IMR-90 (cell line): ENCODE data around the gene IDH3B. TPM values are rescaled to one million over a fixed set of nuclear protein-coding genes. Genes with fewer than 3 reads are reported as not detected.

Experiments
- ATAC-seq: fragments of 200-7000 bp; cut with Tn5 transposase; 2 replicates; pipeline ENCODE4 v1.9.1; 2020; ENCODE audit warnings: low read depth, mild to moderate bottlenecking, moderate library complexity
- BruUV-seq: library from RNA; stranded (reverse); fragments of 400-500 nt; replicated peaks from 2 replicates; lab custom pipeline; 2021; lab: Mats Ljungman, UMichigan
- CTCF ChIA-PET: fragments of 300-600 bp; formaldehyde crosslinking; extraction: SDS; loops from one replicate; lab custom pipeline; 2021; ENCODE audit warnings: antibody characterized with exemption; lab: Yijun Ruan, JAX
- POLR2A ChIA-PET: fragments of 300-600 bp; sonication (Branson Sonifier 250); formaldehyde crosslinking; loops from one replicate; lab custom pipeline; 2022; ENCODE audit warnings: antibody characterized with exemption; ENCODE audit not compliant: unreplicated experiment; lab: Charles Lee
- DNase-seq: peaks from one replicate; pipeline ENCODE4 v3.0.0; 2013
- H2AFZ ChIP-seq: replicated peaks from 2 replicates; pipeline ENCODE3; 2013; ENCODE audit warnings: low read length, mild to moderate bottlenecking; ENCODE audit not compliant: poor library complexity
- H2AK5ac ChIP-seq: 2 replicates; pipeline ENCODE4 v1.6.1; 2013; ENCODE audit warnings: low read depth, low read length, inconsistent platforms
- H2AK9ac ChIP-seq: replicated peaks from 2 replicates; pipeline ENCODE3; 2013; ENCODE audit warnings: mild to moderate bottlenecking, low read depth, low read length, moderate library complexity; ENCODE audit not compliant: poor library complexity
- H2BK120ac ChIP-seq: 2 replicates; pipeline ENCODE4 v1.6.1; 2013; ENCODE audit warnings: low read depth, low read length, inconsistent platforms
- H2BK15ac ChIP-seq: 3 replicates; pipeline ENCODE4 v1.6.1; 2013; ENCODE audit warnings: low read depth, low read length, inconsistent platforms
- H2BK20ac ChIP-seq: 2 replicates; pipeline ENCODE4 v1.6.1; 2013; ENCODE audit warnings: low read depth, mild to moderate bottlenecking, inconsistent platforms, low read length, moderate library complexity
- H2BK5ac ChIP-seq: 2 replicates; pipeline ENCODE4 v1.6.1; 2013; ENCODE audit warnings: mild to moderate bottlenecking, low read depth, low read length, inconsistent platforms; ENCODE audit not compliant: poor library complexity, severe bottlenecking
- H3K14ac ChIP-seq: replicated peaks from 2 replicates; pipeline ENCODE4 v1.6.1; 2013; ENCODE audit warnings: low read depth, low read length, inconsistent platforms
- H3K18ac ChIP-seq: 2 replicates; pipeline ENCODE4 v1.6.1; 2013; ENCODE audit warnings: low read depth, low read length, control low read depth
- H3K23ac ChIP-seq: 2 replicates; pipeline ENCODE4 v1.6.1; 2013; ENCODE audit warnings: low read depth, low read length, inconsistent platforms
- H3K27ac ChIP-seq: 2 replicates; pipeline ENCODE4 v1.5.1; 2013; ENCODE audit warnings: mild to moderate bottlenecking, control low read depth, low read length; ENCODE audit not compliant: insufficient read depth
- H3K27me3 ChIP-seq: 2 replicates; pipeline ENCODE4 v1.6.1; 2013; ENCODE audit warnings: low read length; ENCODE audit not compliant: control insufficient read depth, insufficient read depth
- H3K36me3 ChIP-seq: 2 replicates; pipeline ENCODE4 v1.6.1; 2013; ENCODE audit warnings: low read length, mixed read lengths; ENCODE audit not compliant: control insufficient read depth, insufficient read depth
- H3K4ac ChIP-seq: 2 replicates; pipeline ENCODE4 v1.6.1; 2013; ENCODE audit warnings: low read depth, low read length, inconsistent platforms
- H3K4me1 ChIP-seq: 2 replicates; pipeline ENCODE4 v1.6.1; 2013; ENCODE audit warnings: low read length, mixed read lengths; ENCODE audit not compliant: control insufficient read depth, insufficient read depth
- H3K4me2 ChIP-seq: 2 replicates; pipeline ENCODE4 v1.6.1; 2013; ENCODE audit warnings: low read depth, mild to moderate bottlenecking, control low read depth, low read length, moderate library complexity
- H3K4me3 ChIP-seq: 2 replicates; pipeline ENCODE4 v1.5.1; 2013; ENCODE audit warnings: low read depth, mild to moderate bottlenecking, control low read depth, low read length, moderate library complexity; ENCODE audit not compliant: insufficient read depth
- H3K56ac ChIP-seq: 2 replicates; pipeline ENCODE4 v1.6.1; 2013; ENCODE audit warnings: low read length, inconsistent platforms; ENCODE audit not compliant: insufficient read depth; ENCODE audit errors: extremely low read depth
- H3K79me1 ChIP-seq, 2 experiments: 2 replicates each; pipeline ENCODE4 v1.6.1; 2013; ENCODE audit warnings: low read length in 2 of 2, inconsistent platforms in 1 of 2, low read depth in 1 of 2
- H3K9ac ChIP-seq: 2 replicates; pipeline ENCODE4 v1.6.1; 2013; ENCODE audit warnings: low read depth, low read length, control low read depth
- H3K9me1 ChIP-seq: 2 replicates; pipeline ENCODE4 v1.6.1; 2013; ENCODE audit warnings: low read length, inconsistent platforms; ENCODE audit not compliant: insufficient read depth
- H3K9me3 ChIP-seq: 2 replicates; pipeline ENCODE4 v1.6.1; 2013; ENCODE audit warnings: low read length; ENCODE audit not compliant: control insufficient read depth, insufficient read depth
- H4K20me1 ChIP-seq: 2 replicates; pipeline ENCODE4 v1.6.1; 2013; ENCODE audit warnings: low read length, inconsistent platforms; ENCODE audit not compliant: insufficient read depth
- H4K5ac ChIP-seq: 2 replicates; pipeline ENCODE4 v1.6.1; 2013; ENCODE audit warnings: mild to moderate bottlenecking, low read depth, low read length, control low read depth
- H4K8ac ChIP-seq, 2 experiments: 2 replicates each; pipeline ENCODE4 v1.6.1; 2013; ENCODE audit warnings: low read depth in 2 of 2, low read length in 2 of 2, control low read depth in 1 of 2, inconsistent platforms in 1 of 2
- H4K91ac ChIP-seq: 2 replicates; pipeline ENCODE4 v1.6.1; 2013; ENCODE audit warnings: low read depth, low read length, inconsistent platforms; ENCODE audit not compliant: insufficient read depth
- BHLHE40 ChIP-seq: fragments of 150-350 bp; IDR thresholded peaks from 2 replicates; pipeline ENCODE4 v1.6.1; 2016; ENCODE audit warnings: mild to moderate bottlenecking, low read depth, low read length
- CEBPB ChIP-seq: IDR thresholded peaks from 2 replicates; pipeline ENCODE4 v1.6.1; 2012; ENCODE audit warnings: low read depth, low read length, improper control_type of control experiment
- CHD1 ChIP-seq: IDR thresholded peaks from 2 replicates; pipeline ENCODE4 v1.6.1; 2012; ENCODE audit warnings: low read depth, low read length, improper control_type of control experiment
- CTCF ChIP-seq: conservative IDR thresholded peaks from 2 replicates; pipeline ENCODE4 v1.5.1; 2012; ENCODE audit warnings: mild to moderate bottlenecking, low read depth, low read length, improper control_type of control experiment
- ELK1 ChIP-seq: fragments of 150-350 bp; IDR thresholded peaks from 2 replicates; pipeline ENCODE4 v1.6.1; 2016; ENCODE audit warnings: low read depth, mild to moderate bottlenecking, low read length, moderate library complexity, borderline replicate concordance
- FOS ChIP-seq: fragments of 150-350 bp; IDR thresholded peaks from 2 replicates; pipeline ENCODE4 v1.6.1; 2016; ENCODE audit warnings: low read depth, low read length
- MAFK ChIP-seq: IDR thresholded peaks from 2 replicates; pipeline ENCODE4 v1.6.1; 2012; ENCODE audit warnings: low read depth, low read length, improper control_type of control experiment
- POLR2A ChIP-seq: IDR thresholded peaks from 2 replicates; pipeline ENCODE4 v1.6.1; 2012; ENCODE audit warnings: mild to moderate bottlenecking, low read depth, low read length
- RAD21 ChIP-seq: IDR thresholded peaks from 2 replicates; pipeline ENCODE4 v1.6.1; 2012; ENCODE audit warnings: low read length, improper control_type of control experiment
- RCOR1 ChIP-seq: IDR thresholded peaks from 2 replicates; pipeline ENCODE4 v1.6.1; 2012; ENCODE audit warnings: mild to moderate bottlenecking, low read length, improper control_type of control experiment; ENCODE audit not compliant: insufficient replicate concordance
- WGBS, 2 experiments: methylation state at CpG; one replicate each; pipeline versions ENCODE4 v1.1.5 to v1.1.7; 2013; ENCODE audit warnings: missing lambda C conversion rate in 2 of 2; ENCODE audit not compliant: insufficient read length in 1 of 2; ENCODE audit errors: extremely low coverage in 2 of 2; 5-methylcytosine and 5-hydroxymethylcytosine counted together
- dilution Hi-C: fragments of 300-500 bp; cut with HindIII; formaldehyde crosslinking; loops from one replicate; pipeline ENCODE4 v1.14.3; 2018; ENCODE audit warnings: low sequenced_read_pairs; ENCODE audit not compliant: unreplicated experiment
- in situ Hi-C: fragments of 300-500 bp; cut with MboI; formaldehyde crosslinking; loops from 3 replicates; pipeline ENCODE4 v1.14.3; 2019; ENCODE audit warnings: low sequenced_read_pairs, inconsistent platforms, mixed read lengths
- intact Hi-C: fragments of 100-400 bp; cut with micrococcal nuclease; formaldehyde crosslinking; loops from 2 replicates; pipeline ENCODE4 v1.10.0; 2022
- polyA plus RNA-seq, 3 experiments: library from polyadenylated mRNA; depleted of rRNA; stranded (reverse); fragments of >200 nt; gene quantifications; 2 replicates each; pipeline ENCODE4 v1.2.3, GENCODE V29; 2012; ENCODE audit warnings: low replicate concordance in 1 of 3
- total RNA-seq: library from RNA; depleted of rRNA; stranded (reverse); fragments of >200 nt; gene quantifications from 2 replicates; pipeline ENCODE4 v1.2.3, GENCODE V29; 2012

The IDH3B gene
- total and polyA plus RNA-seq, 2 of the 4 experiments (the other 2 are of a cell fraction): 151 to 160 TPM

DNA sequence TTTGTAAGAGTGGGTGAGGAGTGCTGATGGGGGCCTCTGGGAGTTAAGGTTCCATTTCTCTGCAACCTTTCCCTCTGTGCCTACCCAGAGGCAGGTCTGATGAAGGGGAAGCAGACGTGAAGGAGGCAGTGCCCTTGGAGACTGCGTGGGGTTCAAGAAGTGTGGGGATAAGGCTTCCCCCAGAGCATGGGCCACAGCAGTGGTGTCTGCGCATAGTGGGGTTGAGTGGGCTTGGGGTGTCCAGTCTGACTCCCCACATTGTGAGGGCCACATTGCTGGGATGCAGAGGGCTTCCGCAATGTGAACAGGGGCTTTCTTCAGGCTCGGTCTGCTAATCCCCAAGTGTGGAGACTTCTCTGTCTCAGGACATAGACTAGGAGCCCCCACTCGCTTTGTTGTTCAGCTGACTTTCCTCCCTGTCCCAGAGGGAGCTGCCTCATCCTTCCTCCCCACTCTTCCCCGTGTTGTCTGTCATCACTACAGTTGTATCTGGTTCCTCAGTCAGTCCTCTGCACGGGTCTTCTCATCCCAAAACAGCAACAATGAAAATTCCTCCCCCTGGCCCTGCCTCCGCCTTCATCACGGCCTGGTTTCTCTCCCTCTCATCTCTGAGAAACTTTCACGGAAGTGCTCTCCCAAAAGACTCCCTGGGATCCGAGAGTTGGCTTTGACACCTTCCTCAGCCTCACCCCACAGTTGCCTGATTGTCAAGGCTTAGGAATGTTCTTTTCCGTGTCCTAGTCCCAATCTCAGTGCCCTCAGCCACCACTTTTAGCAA, 31.4 kb upstream of the IDH3B start (continued):
- no peak for TF ChIP-seq MAFK

GRCh38 chr20:2694519-2694918, 30.5 kb upstream of the IDH3B start:
- Histone ChIP-seq H3K23ac (no peak overlapping the region), H3K4me1 (no peaks in the 10 kb centered on the region), H3K56ac (no peak overlapping the region), H3K36me3 (no peaks in the 10 kb centered on the region), H3K27ac (no peak overlapping the region), H2BK5ac (no peak overlapping the region), H3K4me2 (no peak overlapping the region), H3K4ac (no peak overlapping the region), H3K18ac (no peak overlapping the region), H3K9me3 (no peaks in the 10 kb centered on the region), H2AK5ac (no peak overlapping the region), H3K79me1 (no peaks in the 10 kb centered on the region), H2BK20ac (no peak overlapping the region), H4K20me1 (no peaks in the 10 kb centered on the region; the same call in 1 of the 2 replicates), H3K14ac (no peak overlapping the region), H3K9ac (no peak overlapping the region), H2AFZ (no peak overlapping the region), H3K27me3 (peaks cover 64% of the 10 kb centered on the region), H3K9me1 (no peaks in the 10 kb centered on the region; the same call in 1 of the 2 replicates), H4K91ac (no peak overlapping the region), H4K5ac (no peak overlapping the region), H2BK15ac (no peak overlapping the region), H4K8ac (no peak overlapping the region), H2AK9ac (no peak overlapping the region), H2BK120ac (no peak overlapping the region), H3K4me3 (no peak overlapping the region)
- in situ Hi-C loops: no loop called here
- no peak for DNase-seq
- TF ChIP-seq ELK1 (no peak), MAFK (no peak), RAD21 (no peak), CEBPB (no peak), CTCF (no peak), FOS (no peak), POLR2A (no peak), CHD1 (no peak), BHLHE40 (no peak), RCOR1 (no peak)
- CTCF ChIA-PET: interaction anchor here (0.6 kb wide), 1 partner anchor 160 kb away, joined by 3 read pairs; no protein-coding TSS in a partner anchor
- dilution Hi-C loops: no loop called here
- no peak for ATAC-seq
- BruUV-seq: no TSS peak
- POLR2A ChIA-PET: no interaction called here
- intact Hi-C loops: loop anchor here (2.0 kb wide), 1 partner anchor 46 kb away; no protein-coding TSS in a partner anchor
- 0% methylated on average over 1 of the region's 13 CpGs; no CpG with 5 or more reads in 1 of the 2 experiments for WGBS, 2 experiments
